ENCODE data around the gene ZC3H18. TPM values are rescaled to one million over a fixed set of nuclear protein-coding genes. Genes with fewer than 3 reads are reported as not detected.

Gene ZC3H18
- total and polyA plus RNA-seq, 2 experiments from 2014 or later, result 30.0 to 40.7 TPM

GRCh38 chr16:88581033-88581432, 10.8 kb downstream of the ZC3H18 start:
- Mint-ChIP-seq H3K9me3 (no peaks in the 10 kb centered on the region), H3K27ac (no peak overlapping the region), H3K4me1 (no peaks in the 10 kb centered on the region), H3K4me3 (no peak overlapping the region), H3K27me3 (ENCODE audit: insufficient read depth, low read depth, poor library complexity) (peaks cover 11% of the 10 kb centered on the region), H3K36me3 (ENCODE audit: low read depth) (peaks cover 46% of the 10 kb centered on the region)
- Histone ChIP-seq H3K4me3 (no peak overlapping the region), H3K9me2 (ENCODE audit: insufficient read depth) (no peaks in the 10 kb centered on the region), H3K79me2 (replicated peaks; ENCODE audit: insufficient read depth) (peaks cover 97% of the 10 kb centered on the region), H3K27ac (ENCODE audit: low read depth) (no peak overlapping the region), H3K4me2 (no peak overlapping the region), H3K27me3 (ENCODE audit: insufficient read depth) (no peaks in the 10 kb centered on the region), H3K36me3 (ENCODE audit: insufficient read depth) (peaks cover 5% of the 10 kb centered on the region; the same call in 1 of the 2 replicates), H3K4me1 (ENCODE audit: insufficient read depth) (no peaks in the 10 kb centered on the region), H4K20me1 (replicated peaks; ENCODE audit: insufficient read depth) (peaks cover 61% of the 10 kb centered on the region), H3F3A (replicated peaks; ENCODE audit: low read depth) (no peaks in the 10 kb centered on the region), H2AFZ (no peak overlapping the region)
- no peak for TF ChIP-seq EZH2 (IDR thresholded peaks at IDR 0.05; ENCODE audit: low read depth, unreplicated experiment)
- TF ChIP-seq ZNF462 (CRISPR knock-in tag; IDR thresholded peaks at IDR 0.05), result no peak
- TF ChIP-seq JUNB (IDR thresholded peaks at IDR 0.05; ENCODE audit: unreplicated experiment), result no peak
- no peak for TF ChIP-seq CTCF (conservative IDR thresholded peaks at IDR 0.05; ENCODE audit: low read depth in 2 of 2)
- no peak for TF ChIP-seq ETS1 (IDR thresholded peaks at IDR 0.05)
- TF ChIP-seq CREB1 (CRISPR knock-in tag; IDR thresholded peaks at IDR 0.05; ENCODE audit: low read depth), result no peak
- no peak for TF ChIP-seq ZNF114 (CRISPR knock-in tag; IDR thresholded peaks at IDR 0.05)
- no peak for TF ChIP-seq ZNF331 (CRISPR knock-in tag; IDR thresholded peaks at IDR 0.05; ENCODE audit: low read depth)
- no peak for TF ChIP-seq STAT1 (IDR thresholded peaks at IDR 0.05; ENCODE audit: unreplicated experiment)
- TF ChIP-seq POLR2AphosphoS5 (IDR thresholded peaks at IDR 0.05; ENCODE audit: low read depth), result no peak
- TF ChIP-seq REST (IDR thresholded peaks at IDR 0.05; ENCODE audit: unreplicated experiment), result no peak
- TF ChIP-seq EZH2phosphoT487 (IDR thresholded peaks at IDR 0.05; ENCODE audit: unreplicated experiment), result no peak
- no peak for TF ChIP-seq NANOG (IDR thresholded peaks at IDR 0.05; ENCODE audit: borderline replicate concordance)
- DNase-seq (ENCODE audit: low spot score), result no peak
- ATAC-seq, result no peak
